Cardiac fibroblast (primary cell): ENCODE results near the gene ANO1.

Source experiments
- DNase-seq, 2 donors: peaks; one replicate each; pipeline versions ENCODE4 v3.0.0 to v3.0.0-alpha.2; 2010; ENCODE audit warnings: low read depth in 2 of 2
- H3K4me3 ChIP-seq, 2 donors: replicated peaks in 1 of 2; 1 replicate in 1 of 2; 2 replicates in 1 of 2; pipeline ENCODE4 v1.5.1; 2011; ENCODE audit warnings: low read depth in 2 of 2, low read length in 2 of 2, mild to moderate bottlenecking in 2 of 2, moderate library complexity in 1 of 2
- TF ChIP-seq, protein P1 (sequence below): IDR thresholded peaks from one replicate; pipeline ENCODE4 v1.5.1; 2011; ENCODE audit warnings: low read depth, mild to moderate bottlenecking, low read length, inconsistent platforms

The ANO1 gene

DNA sequence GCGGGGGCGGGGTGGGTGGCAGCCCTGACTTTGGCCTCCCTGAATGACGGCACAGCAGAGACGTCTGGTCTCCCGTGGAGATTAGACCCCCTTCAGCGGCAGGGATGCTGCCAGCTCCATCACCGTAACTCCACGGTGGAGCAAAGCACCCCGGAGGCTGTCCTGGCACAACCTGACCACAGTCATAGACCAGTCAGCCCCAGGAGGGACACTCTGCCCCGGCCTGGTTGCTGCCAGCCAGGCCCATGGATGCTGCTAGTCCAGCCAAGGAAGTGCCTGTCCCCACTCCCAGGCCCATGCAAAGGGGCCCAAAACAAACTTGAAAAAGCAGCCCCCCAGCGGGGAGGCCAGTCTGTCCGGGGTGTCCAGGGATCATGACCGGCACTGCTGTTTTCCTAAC lies 11.5 kb upstream of the ANO1 start:
- H3K4me3 ChIP-seq = no peak overlapping the region
- TF ChIP-seq, protein P1, sequence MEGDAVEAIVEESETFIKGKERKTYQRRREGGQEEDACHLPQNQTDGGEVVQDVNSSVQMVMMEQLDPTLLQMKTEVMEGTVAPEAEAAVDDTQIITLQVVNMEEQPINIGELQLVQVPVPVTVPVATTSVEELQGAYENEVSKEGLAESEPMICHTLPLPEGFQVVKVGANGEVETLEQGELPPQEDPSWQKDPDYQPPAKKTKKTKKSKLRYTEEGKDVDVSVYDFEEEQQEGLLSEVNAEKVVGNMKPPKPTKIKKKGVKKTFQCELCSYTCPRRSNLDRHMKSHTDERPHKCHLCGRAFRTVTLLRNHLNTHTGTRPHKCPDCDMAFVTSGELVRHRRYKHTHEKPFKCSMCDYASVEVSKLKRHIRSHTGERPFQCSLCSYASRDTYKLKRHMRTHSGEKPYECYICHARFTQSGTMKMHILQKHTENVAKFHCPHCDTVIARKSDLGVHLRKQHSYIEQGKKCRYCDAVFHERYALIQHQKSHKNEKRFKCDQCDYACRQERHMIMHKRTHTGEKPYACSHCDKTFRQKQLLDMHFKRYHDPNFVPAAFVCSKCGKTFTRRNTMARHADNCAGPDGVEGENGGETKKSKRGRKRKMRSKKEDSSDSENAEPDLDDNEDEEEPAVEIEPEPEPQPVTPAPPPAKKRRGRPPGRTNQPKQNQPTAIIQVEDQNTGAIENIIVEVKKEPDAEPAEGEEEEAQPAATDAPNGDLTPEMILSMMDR = no peak
- no peak for DNase-seq

- no peak overlapping the region for H3K4me3 ChIP-seq
- no peak for DNase-seq
- TF ChIP-seq, protein P1 = no peak
These were observed 11.1 kb upstream of the ANO1 start for GRCh38 chr11:70067036-70067435.

GRCh38 chr11:70067591-70068341 lies 10.4 kb upstream of the ANO1 start:
- DNase-seq = no peak
- H3K4me3 ChIP-seq = no peak overlapping the region
- TF ChIP-seq, protein P1 = no peak

GRCh38 chr11:70068345-70068744 lies 9.8 kb upstream of the ANO1 start:
- DNase-seq = no peak
- no peak overlapping the region for H3K4me3 ChIP-seq
- TF ChIP-seq, protein P1 = no peak

- no peak for DNase-seq
- TF ChIP-seq, protein P1 = no peak
These were observed 9.2 kb upstream of the ANO1 start for GRCh38 chr11:70068950-70069349.

DNA sequence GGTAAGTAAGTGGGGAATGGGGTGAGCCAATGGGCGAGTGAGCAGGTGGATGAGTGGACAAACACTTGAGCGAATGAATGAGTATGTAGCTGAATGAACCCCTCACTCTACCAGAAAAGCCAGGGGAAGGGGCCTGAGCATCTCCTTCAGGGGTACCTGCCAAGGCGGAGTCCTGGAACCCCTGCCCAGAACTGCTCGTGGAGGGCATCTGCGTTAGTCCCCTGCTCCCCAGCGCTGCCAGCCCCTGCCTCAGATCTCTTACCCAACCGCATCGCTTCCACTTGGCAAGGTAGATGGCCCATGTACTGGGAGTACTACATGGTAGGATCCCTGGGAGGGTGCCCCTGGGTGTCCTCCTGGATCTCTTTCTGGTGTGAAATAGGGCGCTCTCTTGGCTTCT lies 7.4 kb upstream of the ANO1 start:
- TF ChIP-seq, protein P1 = no peak
- DNase-seq = no peak
- no peak overlapping the region for H3K4me3 ChIP-seq

More at GRCh38 chr11:70068950-70069349, 9.2 kb upstream of the ANO1 start:
- H3K4me3 ChIP-seq = no peak overlapping the region

DNA sequence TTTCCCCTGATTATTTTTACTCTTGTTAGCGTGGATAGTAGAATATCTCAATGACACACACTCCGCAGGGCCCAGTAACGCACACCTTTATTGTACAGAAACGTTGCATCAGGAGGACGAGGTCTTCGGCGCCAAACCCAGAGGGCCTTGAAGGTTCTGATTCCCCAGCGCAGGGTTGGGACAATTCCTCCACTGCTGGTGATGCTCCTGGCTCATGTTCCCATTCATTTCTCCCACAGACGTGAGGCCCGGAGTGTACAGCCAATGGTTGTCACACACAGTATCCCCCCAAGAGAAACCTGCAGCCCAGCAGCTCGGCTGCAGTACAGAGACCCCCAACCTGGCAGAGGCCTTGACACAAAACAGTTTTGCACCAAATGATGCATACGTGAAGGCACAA lies 6.1 kb upstream of the ANO1 start:
- no peak for DNase-seq
- TF ChIP-seq, protein P1 = no peak
- H3K4me3 ChIP-seq = no peak overlapping the region
